GM18507 (cell line): ENCODE results near the gene CPAMD8.

ENCODE experiments used
- DNase-seq: peaks from one replicate; pipeline ENCODE4 v3.0.0; 2011; ENCODE audit warnings: low read depth; ENCODE audit not compliant: insufficient read length; ENCODE audit errors: extremely low spot score
- FAIRE-seq: peaks from 2 replicates; lab custom pipeline; 2011; peaks lifted over from hg19 to GRCh38; lab: Jason Lieb, UNC

The CPAMD8 gene

DNA sequence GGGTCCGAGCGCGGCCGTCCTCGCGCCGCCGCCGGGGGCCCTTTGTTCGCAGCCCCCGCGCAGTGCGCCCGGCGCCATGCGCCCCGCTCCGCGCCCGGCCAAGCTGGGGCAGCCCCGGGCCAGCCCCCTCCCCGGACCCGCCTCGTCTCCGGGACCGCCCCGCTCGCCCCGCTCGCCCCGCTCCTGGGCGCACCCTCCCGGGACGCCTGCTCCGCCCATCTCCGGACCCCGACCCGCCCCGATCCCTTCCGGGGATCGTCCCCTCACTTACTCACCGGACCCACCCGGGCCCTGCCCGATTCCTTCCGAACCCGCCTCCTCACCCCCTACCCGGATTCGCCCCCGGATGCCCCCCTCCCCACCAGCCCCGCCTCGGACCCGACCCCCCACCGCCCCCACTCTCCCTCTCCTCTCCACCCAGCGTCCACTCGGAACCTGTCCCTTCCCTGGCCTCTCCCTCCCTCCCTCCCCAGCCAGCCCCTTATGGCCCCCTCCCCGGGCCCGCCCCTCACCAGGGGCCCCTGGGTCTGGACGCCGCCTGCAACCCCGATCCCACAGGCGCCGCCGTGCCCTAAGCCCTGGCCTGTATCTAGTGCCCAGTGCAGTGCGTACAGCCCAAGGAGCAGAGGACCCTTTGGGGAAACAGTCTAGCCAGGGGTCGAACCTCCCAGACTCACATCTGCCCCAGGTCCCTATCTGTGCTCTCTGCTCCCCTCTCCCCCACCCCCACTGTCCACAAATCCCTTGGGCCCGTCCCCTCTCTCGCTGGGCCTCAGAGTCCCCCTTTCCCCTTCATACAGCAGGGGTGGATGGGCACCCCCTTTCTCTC is at the start of gene CPAMD8:
CPAMD8 (minus strand) TSS at position 105 of the 829 bp plus-strand sequence. CDS start 168 bp downstream, outside the sequence.
- no peak for DNase-seq
- no peak for FAIRE-seq

DNA sequence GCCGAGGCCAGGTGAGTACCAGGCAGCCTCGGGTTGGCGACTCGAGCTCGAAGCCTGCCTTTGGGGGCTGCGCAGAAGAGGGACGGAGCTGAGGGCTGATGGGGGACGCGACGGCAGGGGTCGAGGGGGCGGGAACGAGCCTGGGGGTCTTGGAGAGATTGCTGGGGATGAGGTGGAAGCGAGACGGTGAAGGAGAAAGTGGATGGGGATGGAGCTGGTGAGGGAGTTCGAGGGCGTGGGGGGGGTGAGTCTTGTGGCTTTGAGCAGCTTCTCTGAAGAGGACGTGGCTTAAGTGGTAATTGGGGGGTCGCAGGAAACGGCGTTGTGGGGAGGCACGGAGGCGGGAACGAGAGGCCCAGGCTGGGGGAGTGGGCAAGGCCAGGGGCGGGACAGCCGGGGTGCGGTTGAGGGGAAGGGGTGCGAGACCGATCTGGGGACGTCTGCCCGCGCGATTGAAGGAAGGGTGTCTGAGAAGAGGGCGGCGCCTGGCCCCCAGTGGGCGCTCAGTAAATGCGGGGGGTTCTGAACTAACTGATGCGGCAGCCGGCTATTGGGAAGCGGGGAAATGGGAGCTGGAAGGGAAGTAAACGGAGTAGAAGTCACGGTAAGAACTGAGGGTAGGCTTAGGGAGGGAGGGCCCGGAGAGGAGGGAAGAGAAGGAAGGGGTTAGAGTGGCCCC is 49.4 kb upstream of the CPAMD8 start:
- FAIRE-seq (no peak), DNase-seq (no peak)

DNA sequence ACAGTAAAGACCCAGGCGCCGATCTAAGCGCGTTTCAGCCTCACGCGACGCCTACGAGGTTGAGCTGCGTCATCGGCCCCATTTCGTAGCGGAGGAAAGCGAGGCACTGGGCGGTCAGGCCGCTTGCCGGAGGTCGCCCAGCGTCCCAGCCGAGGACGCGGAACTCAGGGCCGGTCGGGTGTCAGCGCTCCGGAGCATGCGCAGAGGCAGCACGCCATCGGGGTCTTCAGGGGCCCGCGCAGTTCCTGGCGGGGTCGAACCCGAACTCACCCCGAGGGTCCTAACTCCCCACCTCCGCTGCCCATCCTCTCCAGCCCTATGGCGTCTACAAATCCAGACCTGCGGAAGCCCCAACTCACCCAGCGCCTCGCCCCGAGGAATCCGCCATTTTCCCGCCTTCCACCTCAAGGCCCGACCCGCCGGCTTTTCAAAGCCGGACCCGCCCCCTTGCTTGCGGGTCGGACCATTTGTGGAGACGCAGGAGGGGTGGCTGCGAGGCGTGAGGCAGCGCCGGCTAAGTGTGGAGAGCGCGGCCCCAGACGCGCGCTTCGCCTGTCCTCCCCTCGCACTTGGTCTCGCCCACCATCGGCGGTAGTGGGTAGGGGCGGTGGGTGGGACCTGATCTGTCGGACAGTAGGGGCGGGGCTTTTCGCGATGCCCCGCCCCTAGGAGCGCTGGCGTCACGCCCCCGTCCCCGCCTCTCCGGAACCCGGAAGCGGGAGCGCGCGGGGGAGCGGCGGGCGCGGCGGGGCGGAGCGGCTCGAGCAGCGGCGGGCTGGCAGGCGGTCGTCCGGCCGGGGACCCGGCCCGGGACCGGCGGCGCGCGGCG is 48.6 kb upstream of the CPAMD8 start, which contains the start of the genes HAUS8 and MYO9B:
HAUS8 (minus strand) TSS at position 418 of the 829 bp plus-strand sequence; CDS start at position 388, 30 bp downstream.
MYO9B (plus strand) TSS at position 743 of the 829 bp plus-strand sequence. CDS start 25,941 bp downstream, outside the sequence.
- DNase-seq (peak; percentile 92), FAIRE-seq (peak; percentile 93)

DNA sequence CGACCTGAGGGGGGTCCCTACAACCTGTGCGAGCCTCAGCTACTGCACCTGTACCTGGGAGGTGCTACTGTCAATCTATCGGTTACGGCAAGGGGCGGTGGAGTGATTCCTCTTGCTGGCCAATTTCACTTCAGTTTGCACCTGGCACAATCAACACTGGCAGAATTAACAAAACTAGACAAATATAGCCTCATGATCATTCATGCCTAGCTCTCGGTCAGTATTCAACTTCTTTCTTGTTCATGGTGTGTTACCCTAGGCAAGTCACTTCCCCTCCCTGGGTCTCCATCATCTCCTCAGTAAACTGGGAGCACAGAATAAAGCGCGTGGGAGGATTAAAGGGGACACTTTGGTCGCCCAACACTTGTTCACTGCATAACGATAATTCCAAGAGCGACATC is 48.0 kb upstream of the CPAMD8 start:
- DNase-seq (no peak), FAIRE-seq (peak; percentile 45)

DNA sequence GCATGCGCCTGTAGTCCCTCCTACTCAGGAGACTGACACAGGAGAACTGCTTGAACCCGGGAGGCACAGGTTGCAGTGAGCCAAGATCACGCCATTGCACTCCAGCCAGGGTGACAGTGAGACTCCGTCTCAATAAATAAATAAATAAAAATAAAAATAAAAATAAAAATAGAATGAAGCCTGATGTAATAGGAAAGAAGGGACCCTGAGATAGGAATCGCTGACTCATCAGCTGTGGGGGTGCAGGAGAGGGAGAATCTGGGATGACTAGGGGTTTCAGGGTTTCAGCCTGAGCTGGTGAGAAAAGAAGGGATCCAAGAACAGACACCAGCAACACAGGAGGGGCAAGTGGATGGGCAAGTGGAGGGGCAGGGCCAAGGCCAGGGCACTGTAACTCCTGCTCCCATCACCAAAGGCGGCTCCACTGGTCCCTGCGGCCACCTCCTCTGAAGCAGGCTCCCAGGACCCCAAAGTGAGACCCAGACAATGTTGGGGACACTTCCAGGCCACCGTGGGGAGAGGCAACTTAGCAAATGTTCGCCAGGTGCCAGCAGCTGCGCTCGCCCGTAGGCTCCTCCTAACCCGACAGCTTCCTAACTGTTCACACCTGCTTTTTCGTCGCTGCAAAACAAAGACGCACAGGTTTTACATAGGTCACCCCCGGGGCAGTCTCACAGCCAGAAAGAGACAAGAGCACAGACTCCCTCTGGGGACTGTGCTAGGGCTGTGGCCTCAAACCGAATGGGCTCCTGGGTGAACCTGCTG is 47.4 kb upstream of the CPAMD8 start:
- FAIRE-seq, result peak; percentile 29
- no peak for DNase-seq

DNA sequence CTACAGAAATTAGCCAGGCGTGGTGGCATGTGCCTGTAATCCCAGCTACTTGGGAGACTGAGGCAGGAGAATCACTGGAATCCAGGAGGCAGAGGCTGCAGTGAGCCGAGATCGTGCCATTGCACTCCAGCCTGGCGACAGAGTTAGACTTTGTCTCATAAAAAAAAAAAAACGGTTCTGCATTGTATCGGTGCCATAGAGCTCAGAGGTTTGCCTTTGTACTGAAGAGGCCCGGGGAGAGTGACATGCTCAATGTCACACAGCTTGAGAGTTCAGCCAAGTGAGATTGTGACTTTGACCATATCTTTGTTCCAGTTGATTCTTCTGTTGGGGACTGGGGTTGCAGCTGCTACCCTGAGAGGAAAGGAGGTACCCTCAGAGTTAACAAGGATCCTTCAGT is 44.3 kb upstream of the CPAMD8 start:
- DNase-seq (no peak), FAIRE-seq (no peak)

DNA sequence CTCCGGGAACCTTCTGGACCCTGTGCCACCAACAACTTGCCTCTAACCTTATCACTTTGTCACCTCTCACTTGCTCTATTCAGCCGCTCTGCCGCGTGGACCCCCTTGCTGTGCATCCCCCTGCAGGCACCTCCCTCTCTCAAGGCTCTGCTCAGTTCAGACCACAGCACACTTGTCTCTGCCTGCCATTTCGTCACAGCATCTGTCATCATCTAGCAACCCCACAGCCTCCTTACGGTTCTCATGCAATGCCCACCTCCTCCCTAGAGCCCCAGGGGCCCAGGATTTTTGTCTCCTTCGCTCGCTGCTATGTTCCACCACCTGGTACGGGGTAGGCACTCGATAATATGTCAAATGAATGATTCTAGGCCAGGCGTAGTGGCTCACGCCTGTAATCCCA is 43.8 kb upstream of the CPAMD8 start:
- DNase-seq (no peak), FAIRE-seq (no peak)

DNA sequence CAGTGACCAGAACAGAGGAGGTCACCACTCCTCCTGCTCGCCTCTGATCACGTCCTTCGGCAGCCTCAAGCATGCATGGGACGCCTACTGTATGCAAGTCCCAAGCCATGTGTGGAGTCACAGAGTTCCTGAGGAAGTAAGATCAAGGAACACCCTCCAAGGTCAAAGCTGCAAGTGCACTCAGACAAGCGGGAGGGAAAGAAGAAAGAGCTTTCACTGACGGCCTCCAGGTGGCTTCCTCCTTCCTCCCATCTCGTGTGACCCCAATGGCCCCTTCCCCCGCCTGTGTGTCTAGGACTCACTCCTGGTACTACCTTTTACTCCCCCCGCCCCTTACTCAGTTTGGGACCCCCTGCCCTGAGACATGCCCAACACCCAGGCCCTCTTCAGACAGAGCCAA is 42.6 kb upstream of the CPAMD8 start:
- no peak for FAIRE-seq
- DNase-seq, result no peak

DNA sequence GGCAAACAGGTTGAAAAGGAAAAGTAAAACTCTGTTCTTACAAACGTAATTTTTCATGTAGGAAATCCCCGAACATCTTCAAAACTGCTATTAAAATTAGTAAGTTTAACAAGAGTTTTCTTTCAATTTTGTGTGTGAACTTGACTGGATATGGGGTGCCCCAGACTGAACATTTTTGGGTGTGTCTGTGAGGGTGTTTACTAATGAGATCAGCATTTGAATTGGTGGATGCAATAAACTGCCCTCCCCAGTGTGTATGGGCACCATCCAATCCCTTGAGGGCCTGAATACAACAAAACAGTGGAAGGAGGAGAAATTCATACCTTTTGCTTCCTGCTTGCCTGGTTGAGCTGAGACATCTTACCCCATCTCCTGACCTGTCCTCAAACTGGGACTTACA is 36.8 kb upstream of the CPAMD8 start:
- FAIRE-seq, result no peak
- DNase-seq, result no peak

DNA sequence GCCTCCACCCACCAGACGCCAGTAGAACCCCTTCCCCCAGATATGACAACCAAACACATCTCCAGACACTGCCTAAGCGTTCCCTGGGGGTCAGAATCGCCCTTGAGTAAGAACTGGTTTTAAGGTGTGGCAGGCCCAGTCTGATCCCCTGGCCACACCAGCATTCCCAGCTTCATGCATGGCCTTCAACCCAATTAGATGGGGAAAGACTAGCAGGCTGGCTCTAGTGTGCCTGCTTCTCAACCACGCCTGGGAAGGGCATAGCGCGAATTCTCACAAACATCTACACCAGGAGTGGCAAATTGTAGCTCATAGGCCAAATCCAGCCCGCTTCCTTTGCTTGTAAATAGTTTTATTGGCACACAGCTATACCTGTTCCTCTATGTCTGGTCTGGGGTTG is 35.1 kb upstream of the CPAMD8 start:
- DNase-seq, result no peak
- no peak for FAIRE-seq

DNA sequence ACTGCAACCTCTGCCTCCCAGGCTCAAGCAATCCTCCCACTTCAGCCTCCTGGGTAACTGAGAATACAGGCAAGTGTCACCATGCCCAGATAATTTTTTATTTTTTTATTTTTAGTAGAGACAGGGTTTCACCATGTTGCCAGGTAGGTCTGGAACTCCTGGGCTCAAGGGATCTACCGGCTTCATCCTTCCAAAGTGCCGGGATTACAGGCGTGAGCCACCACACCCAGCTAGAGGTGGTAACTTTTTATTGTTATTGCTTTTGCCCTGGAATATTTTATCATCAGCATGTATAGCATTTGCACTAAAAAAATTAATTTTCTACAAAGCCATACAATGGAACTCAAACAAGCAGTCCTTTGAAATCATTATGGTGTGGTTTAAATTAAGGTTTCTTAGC is 34.6 kb upstream of the CPAMD8 start:
- DNase-seq, result no peak
- FAIRE-seq, result no peak

DNA sequence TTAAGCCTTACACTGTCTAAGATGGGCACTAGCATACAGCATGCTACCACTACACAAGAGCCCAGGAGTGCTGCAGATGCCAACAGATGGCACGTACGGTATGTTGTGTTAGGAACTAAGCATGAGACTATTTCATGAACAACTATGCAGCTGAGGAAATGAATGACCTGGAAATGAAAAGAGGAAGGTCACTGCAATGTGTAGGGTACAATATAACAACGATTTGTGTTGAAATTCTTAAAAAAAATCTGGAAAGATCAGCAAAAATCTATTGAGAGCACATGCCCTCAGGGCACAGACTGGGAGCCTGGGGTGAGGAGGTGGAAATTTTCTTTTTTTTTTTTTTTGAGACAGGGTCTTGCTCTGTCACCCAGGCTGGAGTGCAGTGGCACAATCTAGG is 34.2 kb upstream of the CPAMD8 start:
- FAIRE-seq, result no peak
- no peak for DNase-seq

DNA sequence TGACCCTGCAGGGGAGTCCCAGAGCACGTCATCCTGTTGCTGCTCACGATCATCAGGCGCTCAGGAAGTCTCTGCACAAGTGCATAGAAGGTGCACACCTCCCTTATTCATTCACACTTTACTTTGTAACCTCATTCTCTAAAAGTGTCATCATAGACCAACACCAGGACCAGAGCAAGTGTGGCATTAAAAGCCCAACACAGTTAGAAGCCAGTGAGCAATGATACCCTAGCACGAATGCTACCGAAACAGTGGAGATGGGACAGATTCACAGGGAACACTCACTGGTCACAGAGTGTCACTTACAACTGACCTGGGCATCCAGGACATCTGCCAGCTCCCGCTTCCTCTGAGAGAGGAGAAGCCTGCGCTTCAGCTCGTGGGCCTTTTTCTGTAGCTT is 31.6 kb upstream of the CPAMD8 start:
- FAIRE-seq, result no peak
- DNase-seq, result no peak

DNA sequence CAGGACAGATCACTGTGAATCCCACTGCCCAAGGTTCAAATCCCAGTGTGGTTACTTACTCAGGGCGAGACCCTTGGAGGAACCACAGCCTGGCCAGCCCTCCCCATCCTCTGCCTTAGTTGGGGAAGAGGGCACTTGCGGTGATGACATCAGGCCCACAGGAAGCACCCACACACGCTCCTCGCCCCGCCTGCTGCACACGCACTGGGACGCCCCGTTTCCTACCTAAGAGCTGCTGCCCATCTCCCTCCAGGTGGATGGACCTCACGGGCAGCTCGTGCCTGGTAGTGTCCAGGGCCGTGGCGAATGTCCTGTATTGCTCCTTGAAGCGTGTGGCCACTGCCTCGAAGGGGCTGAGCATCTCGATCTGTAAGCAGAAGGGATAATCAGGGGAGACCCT is 29.0 kb upstream of the CPAMD8 start:
- no peak for DNase-seq
- no peak for FAIRE-seq

DNA sequence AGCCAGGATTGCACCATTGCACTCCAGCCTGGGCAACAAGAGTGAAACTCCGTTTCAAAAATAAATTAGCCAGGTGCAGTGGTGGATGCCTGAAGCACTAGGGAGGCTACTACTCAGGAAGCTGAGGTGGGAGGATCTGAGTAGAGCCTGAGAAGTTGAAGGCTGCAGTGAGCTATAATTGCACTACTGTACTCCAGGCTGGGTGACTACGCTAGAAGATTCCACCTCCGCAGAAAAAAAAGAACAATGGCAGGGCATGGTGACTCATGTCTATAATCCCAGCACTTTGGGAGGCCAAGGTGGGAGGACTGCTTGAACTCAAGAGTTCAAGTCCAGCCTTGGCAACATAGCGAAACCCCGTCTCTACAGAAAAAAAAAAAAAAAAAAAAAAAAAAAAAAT is 28.1 kb upstream of the CPAMD8 start:
- no peak for FAIRE-seq
- no peak for DNase-seq

DNA sequence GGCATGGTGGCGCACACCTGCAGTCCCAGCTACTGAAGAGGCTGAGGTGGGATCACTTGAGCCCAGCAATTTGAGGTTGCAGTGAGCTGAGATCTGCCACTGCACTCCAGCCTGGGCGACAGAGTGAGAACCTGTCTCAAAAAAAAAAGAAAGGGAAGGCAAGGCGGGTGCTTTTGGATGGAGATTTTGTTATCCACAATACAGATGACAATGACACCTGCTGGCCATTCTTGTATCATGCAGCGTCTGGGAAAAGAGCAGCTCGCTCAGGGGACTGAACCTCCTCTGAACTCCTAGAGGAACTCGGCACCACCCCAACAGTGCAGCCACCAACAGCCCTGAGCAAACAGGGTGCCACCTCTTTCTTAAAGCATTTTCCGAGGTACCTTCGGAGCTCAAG is 25.8 kb upstream of the CPAMD8 start:
- DNase-seq, result no peak
- peak; percentile 53 for FAIRE-seq

DNA sequence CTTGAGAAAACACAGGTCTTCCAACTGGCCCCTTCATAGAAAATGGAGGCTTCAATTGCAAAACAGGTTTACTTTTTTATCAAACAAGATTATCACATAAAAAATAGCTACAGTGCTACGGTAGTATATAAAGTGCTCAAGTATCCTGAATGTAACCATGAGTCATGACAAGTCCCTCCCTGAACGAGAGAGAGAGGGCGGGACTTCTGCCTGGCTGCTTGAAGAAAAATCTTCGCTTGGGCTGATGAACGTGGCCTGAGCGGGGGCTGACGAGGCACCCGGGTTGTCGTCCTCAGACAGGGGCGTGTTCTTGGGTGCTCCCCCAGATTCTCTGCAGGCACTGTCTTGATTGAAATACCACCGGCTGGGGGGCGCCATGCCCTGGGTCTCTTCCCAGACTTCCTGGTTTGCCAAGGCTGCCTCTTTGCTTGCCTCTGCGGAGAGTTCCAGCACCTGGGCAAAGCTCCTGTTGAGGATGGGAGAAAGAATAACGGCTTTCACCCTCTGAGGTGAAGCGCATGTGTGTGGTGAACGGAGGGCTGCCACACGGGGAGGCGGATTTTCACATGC is 23.2 kb upstream of the CPAMD8 start:
- DNase-seq (no peak), FAIRE-seq (no peak)

DNA sequence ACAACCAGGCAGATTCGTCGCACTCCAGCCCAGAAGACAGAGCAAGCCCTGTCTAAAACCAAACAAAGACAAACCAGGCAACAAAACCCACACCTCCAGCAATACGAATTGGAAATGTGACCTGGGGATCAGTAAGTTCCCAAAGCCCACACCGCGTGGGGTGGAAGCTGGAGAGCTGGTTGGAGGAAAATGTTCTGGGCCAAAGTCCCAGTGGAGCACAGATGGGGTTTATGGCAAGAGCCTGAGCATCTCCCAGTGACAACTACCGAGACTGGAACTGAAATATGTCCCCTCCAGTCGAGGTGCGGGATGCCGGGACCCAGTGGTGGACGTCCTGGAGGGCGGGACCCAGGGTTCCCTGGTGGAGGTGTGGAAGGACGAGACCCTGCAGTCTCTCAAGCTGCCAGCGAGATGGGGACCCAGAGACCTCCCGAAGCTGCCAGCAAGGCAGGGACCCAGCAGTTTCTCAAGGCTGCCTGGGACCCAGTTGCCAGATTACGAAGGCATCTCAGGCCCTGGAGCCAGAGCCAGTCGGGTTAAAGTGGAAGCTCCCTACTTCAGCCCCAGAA is 22.4 kb upstream of the CPAMD8 start:
- DNase-seq, result no peak
- FAIRE-seq, result no peak
